Mesenteric fat pad (tissue), 1 donor: ENCODE results near the gene RDH5. TPM values are rescaled to one million over a fixed set of nuclear protein-coding genes. Genes with fewer than 3 reads are reported as not detected.
A peak's percentile ranks its signal among the peaks of the same experiment; 100 is the strongest.

Source experiments
- DNase-seq: peaks from one replicate; pipeline ENCODE4 v3.0.0-alpha.2; 2020; ENCODE audit warnings: low spot score
- total RNA-seq: library from RNA; stranded (reverse); fragmentation: NEBNext Ultra II Directional; extraction: Animal tissue kit (Norgen Biotek cat#: 25700); gene quantifications from one replicate; pipeline ENCODE4 v1.2.1, GENCODE V29; 2021
- donor health status: DM: yes; HTN: yes; CAD: no.

RDH5 gene
- total RNA-seq, 1 donor from 2014 or later: 123 TPM

GRCh38 chr12:55711786-55712553, 8.2 kb upstream of the RDH5 start:
- DNase-seq: no peak

DNA sequence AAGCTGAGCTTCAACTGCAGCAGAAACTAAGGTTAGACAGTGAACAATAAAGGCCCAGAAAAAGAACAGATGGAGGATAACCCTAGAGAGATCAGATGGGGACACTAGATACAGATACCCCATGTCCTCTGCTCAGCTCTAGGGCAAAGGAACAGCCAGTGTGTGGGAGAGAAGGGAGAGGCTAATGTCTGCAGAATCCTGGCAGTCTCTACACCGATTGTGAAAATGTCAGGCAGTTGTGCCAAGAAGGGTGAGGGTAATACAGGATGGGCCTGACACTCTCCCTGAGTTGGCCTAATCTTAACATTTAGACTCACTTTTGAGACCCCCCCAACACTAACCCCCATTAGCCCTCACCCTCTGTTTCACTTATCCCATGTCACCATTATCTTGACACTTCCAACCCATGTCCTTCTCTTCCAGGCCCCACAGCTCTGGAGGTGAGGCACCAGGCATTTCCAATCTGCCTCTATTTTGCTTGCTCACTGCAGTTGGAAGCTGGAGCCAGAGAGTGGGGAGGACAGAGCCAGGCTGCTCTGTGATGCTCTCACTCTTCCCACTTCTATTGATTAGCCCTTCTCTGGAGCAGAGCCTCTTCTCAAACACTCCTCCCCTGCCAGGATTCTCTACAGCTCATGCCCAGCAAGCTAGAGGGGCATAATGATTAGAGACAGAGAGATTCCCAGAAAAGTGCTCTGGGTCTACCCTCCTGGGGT, 7.3 kb upstream of the RDH5 start:
- no peak for DNase-seq

GRCh38 chr12:55713721-55714120, 6.5 kb upstream of the RDH5 start:
- DNase-seq: no peak

DNA sequence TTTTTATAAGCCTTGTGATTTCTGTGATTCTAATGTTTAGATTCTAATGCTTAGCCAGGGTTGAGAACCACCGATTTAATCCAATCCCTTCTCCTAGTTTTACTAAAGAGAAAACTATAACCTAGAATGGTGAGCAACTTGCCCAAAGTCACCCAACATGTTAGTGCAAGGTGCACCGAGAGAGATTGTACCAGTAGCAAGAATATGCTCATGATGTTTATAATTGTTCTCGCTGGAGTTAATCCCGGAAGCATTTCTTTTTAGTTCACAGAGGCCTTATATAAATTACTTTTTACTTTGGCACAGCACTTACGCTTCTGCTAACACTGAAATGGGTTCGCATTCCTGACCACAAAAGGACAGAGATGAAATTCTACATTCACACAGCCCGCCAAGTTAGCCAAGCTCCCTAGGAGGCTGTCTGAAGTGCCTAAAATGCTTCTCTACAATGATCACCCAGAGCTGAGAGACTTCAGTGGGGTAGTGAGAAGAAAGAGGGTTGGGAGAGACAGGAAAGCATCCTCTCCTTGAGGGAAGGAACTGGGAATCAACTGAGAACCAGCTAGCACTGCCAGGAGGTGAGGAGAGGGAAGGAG, 4.9 kb upstream of the RDH5 start:
- no peak for DNase-seq

DNA sequence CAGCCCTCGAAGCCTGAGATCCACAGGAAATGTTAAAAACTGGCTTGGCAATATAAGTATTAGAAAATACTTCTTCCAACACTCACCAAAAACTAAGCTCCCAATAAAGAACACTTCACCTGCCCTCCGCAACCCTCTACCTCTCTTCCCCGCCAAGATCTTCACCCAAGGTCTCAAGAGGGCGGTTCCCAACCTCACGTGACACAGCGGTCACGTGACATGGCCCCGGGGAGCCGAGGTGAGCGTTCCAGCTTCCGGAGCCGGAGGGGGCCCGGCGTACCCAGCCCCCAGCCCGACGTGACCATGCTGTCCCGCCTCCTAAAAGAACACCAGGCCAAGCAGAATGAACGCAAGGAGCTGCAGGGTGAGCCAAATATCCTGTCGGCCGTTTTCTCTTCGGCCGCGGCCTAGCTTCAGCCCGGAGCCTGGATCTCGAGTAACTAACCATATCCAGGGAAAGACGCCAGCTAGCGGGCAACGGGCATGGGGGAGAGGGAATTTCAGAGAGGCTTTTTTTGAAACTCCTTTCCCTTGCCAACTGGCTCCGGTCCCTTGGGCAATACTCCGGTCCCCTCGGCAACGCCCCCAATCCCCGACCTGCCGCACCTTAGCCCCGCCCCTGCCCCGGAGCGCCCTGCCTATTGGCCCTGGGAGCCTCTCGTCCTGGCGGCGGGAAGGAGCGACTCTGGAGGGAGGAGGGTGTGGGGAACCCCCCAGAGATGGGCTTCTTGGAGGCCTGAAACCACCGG, 4.2 kb upstream of the RDH5 start, which contains the start of gene BLOC1S1:
Gene BLOC1S1 (plus strand): TSS at position 214 of the 749 bp plus-strand sequence. CDS start 6 bp downstream, at position 220.
- DNase-seq: peak; percentile 97

- no peak for DNase-seq
Measured at GRCh38 chr12:55716582-55716957, 3.6 kb upstream of the RDH5 start.

DNA sequence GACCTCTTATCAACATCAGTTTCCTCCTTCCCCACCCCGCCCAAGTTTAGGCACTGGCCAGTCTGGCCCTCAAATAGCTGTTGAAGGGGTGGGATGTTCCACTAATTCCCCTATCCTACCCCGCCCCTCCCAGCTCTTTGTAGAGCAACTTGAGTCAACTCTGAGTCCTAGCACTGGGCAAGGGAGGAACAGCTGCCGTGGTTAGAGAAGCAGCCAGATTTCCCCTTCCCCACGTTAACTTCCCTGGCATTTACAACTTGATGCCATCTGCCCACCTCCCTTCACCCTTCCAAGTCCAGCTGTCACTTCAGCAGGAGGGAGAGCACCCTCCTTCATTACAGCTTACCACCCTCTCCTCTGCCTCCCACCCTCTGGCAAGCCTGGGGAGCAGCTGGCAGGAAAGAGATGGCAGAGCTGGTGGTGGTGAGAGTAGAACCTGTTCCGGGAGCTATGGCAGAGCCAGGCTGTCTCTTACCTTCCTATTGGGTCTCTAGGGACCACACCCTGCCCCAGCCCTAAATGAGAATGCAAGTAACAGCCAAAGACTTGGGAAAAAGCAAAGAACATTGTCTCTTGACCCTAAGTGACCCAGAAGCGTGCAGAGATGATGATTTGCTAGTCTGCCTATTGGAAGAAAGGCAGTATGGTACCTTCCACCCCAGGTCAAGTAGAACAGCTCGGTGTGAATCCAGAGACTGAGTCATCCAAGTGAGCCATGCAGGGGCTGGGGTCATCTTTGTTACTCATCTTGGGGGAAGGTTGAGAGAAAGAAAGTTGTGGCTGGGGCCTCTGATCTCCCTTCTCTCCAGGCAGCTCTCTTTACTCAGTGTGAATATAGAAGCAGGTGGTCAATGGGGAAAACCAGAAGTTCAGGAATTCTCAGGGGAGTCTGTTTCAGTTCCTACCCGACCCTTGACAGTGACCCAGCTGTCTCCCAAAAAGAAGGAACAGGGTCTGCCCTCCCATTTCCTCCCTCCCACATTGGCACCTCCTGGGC, 2.9 kb upstream of the RDH5 start:
- DNase-seq: no peak

DNA sequence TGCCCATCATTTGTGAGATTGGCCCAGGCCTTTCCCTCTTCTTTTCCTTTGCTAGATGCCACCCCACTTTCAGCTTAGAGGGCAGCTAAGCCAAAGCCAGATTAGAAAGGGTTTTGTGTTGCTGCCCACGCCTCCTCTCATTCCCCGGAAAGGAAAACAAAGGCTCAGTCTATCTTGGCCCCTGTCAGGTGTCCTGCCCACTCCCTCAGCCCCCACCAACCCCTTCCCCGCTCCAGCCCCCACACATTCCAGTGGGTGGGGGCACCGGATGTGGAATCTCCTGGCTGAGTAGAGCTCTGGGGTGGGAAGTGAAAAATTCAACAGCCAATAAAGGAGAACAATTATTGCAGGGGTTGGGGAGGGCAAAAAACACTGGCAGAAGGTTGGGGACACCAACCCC, 2.2 kb upstream of the RDH5 start:
- no peak for DNase-seq

DNA sequence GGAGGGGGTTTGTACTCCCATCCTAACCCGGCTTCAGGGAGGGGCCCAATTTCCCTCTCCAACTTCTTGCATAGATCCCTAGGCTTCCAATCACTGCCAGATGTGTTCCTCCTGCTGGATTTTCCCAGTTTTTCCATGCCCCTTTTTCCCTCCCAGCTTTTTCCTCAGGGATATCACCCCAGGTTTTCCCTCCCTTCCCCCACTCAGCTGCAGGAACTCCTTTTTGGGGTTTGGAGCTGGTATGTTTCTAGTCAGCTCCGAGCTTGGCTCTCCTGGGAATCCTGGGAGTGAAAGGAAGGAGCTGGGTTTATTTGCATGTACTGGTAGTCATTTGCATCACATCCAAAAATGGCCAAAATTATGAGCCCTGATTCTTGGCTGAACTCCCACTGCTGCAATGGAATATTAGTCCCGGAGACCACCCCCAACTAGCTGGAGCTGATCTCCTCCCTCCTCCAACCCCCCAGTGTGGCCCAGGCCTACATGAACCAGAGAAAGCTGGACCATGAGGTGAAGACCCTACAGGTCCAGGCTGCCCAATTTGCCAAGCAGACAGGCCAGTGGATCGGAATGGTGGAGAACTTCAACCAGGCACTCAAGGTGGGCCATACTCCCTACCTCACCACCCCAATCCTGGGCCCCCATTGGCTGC, 1.4 kb upstream of the RDH5 start:
- DNase-seq: no peak

DNA sequence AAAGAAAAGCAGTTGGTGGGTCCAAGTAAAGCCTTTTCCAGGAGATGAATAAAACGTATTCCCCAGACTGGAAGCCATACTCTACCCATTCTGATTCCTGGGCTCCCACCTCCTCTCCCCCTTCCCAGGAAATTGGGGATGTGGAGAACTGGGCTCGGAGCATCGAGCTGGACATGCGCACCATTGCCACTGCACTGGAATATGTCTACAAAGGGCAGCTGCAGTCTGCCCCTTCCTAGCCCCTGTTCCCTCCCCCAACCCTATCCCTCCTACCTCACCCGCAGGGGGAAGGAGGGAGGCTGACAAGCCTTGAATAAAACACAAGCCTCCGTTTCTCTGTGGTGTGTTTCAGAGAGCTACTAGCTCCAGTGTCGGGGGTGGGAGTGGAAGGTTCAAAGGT, 822 bp upstream of the RDH5 start:
- DNase-seq: no peak

DNA sequence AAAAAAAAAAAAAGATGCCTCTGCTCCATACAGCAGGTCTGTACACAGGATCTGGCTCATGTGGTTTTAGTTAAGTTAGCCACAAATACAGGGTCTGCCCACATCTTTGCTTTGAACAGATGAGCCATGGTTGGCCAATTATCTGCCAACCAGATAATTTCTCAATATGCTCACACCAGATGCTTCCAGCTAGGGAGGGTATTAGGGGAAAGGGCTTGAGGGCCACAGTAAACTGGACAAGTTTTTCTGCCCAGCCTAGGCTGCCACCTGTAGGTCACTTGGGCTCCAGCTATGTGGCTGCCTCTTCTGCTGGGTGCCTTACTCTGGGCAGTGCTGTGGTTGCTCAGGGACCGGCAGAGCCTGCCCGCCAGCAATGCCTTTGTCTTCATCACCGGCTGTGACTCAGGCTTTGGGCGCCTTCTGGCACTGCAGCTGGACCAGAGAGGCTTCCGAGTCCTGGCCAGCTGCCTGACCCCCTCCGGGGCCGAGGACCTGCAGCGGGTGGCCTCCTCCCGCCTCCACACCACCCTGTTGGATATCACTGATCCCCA, 776 bp downstream of the RDH5 start:
- no peak for DNase-seq

DNA sequence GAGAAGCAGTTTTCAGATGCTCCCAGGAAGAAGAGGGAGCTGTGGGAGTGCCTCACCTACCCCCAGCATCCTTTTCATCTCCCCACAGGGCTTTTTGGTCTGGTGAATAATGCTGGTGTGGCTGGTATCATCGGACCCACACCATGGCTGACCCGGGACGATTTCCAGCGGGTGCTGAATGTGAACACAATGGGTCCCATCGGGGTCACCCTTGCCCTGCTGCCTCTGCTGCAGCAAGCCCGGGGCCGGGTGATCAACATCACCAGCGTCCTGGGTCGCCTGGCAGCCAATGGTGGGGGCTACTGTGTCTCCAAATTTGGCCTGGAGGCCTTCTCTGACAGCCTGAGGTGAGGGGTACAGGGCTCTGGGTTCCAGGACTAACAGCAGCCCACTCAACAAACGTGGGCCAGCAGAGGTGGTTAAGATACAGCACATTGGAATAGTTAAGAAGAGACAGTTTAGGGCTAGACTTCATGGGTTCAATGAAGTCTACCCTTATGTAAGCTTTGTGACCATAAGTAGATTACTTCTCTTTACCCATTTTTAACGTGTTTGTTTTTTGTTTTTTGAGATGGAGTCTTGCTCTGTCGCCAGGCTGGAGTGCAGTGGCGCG, 1.5 kb downstream of the RDH5 start:
- no peak for DNase-seq

DNA sequence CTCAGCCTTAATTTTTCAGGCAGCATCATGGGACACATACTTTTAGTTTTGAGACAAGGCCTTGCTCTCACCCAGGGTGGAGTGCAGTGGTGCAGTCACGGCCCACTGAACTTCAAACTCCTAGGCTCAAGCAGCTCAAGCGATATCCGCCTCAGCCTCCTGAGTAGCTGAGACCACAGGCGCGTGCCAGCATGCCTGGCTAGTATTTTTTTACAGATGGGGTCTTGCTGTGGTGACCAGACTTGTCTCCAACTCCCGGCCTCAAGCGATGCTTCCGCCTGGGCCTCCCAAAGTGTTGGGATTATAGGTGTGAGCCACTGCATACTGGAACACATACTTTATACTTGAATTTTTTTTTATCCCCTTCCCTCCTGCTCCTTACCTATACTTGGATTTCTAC, 2.8 kb downstream of the RDH5 start:
- DNase-seq: no peak

DNA sequence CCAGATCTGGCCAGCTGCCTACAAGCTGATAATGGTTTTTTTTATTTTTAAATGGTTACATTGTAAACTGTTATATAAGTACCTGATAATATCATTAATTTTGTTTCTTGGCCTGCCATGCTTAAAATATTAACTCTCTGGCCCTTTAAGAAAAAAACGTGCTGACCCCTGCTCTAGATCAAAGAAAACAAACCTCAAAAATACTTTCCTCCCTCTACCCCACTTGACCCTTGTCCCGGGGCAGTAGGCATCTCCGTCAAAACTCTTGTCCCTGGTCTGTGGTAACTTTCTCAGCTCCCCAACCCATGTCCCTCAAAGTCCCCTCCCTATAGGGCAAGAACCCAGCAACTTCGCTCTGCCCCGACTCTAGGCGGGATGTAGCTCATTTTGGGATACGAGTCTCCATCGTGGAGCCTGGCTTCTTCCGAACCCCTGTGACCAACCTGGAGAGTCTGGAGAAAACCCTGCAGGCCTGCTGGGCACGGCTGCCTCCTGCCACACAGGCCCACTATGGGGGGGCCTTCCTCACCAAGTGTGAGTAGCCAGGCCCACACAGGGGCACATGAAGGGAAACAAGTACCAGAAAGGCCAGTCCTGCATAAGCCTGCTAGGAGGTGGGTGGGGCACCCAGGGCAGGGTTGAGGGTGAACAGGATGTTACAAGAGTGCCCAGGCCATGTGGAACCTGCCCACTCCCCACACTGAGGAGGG, 3.5 kb downstream of the RDH5 start:
- DNase-seq: no peak

GRCh38 chr12:55724226-55724939, 4.2 kb downstream of the RDH5 start:
- DNase-seq: no peak

- no peak for DNase-seq
Measured at GRCh38 chr12:55724940-55725309, 4.7 kb downstream of the RDH5 start.

GRCh38 chr12:55725556-55725955, 5.4 kb downstream of the RDH5 start:
- DNase-seq: no peak

- DNase-seq: no peak
Measured at GRCh38 chr12:55726971-55727370, 6.8 kb downstream of the RDH5 start.
